Hepatocyte (in vitro differentiated cells): ENCODE results near the gene PLCG1.

Source experiments
- CTCF ChIP-seq: fragments of 200-600 bp; sonication (generic); IDR thresholded peaks from 2 replicates; pipeline ENCODE4 v1.5.1; 2016; ENCODE audit warnings: antibody characterized with exemption, mild to moderate bottlenecking; ENCODE audit not compliant: poor library complexity
- EZH2 ChIP-seq: fragments of 200-600 bp; sonication (generic); IDR thresholded peaks from 2 replicates; pipeline ENCODE4 v1.6.1; 2016; ENCODE audit warnings: antibody characterized with exemption, mild to moderate bottlenecking, borderline replicate concordance
- EZH2phosphoT487 ChIP-seq: fragments of 200-600 bp; sonication (generic); IDR thresholded peaks from one replicate; pipeline ENCODE4 v1.6.1; 2018; ENCODE audit warnings: antibody characterized with exemption, mild to moderate bottlenecking, low read depth, moderate library complexity; ENCODE audit not compliant: unreplicated experiment, severe bottlenecking

DNA sequence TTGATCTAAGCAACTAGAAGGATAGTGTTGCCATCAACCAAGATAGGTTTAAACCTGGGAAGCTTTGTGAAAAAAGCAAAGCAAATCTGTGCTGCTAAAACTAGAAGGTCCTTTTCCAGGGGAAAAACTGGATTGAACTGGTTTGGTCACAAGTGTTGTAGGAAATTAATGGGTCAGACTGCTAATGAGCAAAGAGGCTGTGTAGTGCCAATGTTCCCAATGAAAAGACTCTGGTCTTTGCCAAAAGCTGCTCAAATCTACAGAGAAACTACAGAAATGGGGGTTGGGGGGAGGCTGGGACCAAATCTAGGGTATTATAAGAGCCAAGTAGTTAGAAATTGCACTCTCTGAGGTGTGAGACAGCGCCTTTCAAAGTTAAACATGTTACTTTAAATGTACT lies 85.0 kb downstream of the PLCG1 start:
- TF ChIP-seq CTCF (no peak), EZH2phosphoT487 (no peak), EZH2 (no peak)
